ENCODE results near the gene PRMT7. TPM values are rescaled to one million over a fixed set of nuclear protein-coding genes. Genes with fewer than 3 reads are reported as not detected.

The PRMT7 gene
- total and polyA plus RNA-seq, 5 experiments from 2014 or later, result 35.7 to 112 (median 49.9) TPM

GRCh38 chr16:68361485-68361884, 50.7 kb downstream of the PRMT7 start:
- H3K9me3 Mint-ChIP-seq, result no peaks in the 10 kb centered on the region
- peaks cover 0 to 24% (median 11%) of the 10 kb centered on the region in 3 donors for H3K36me3 Mint-ChIP-seq
- H3K4me1 Mint-ChIP-seq, result peaks cover 13 to 37% (median 25%) of the 10 kb centered on the region in 4 donors
- no peak overlapping the region for H3K27ac Mint-ChIP-seq
- no peak overlapping the region for H3K4me3 Mint-ChIP-seq
- peaks cover 0 to 8% (median 0%) of the 10 kb centered on the region in 5 donors for H3K27me3 Mint-ChIP-seq
- POLR2A ChIA-PET, result interaction anchor here (1.2 kb wide), 1 partner anchor 56 kb away, joined by 3 read pairs; no protein-coding TSS in a partner anchor
- no peak for ATAC-seq
- DNase-seq, result no peak

GRCh38 chr16:68362262-68362913, 51.6 kb downstream of the PRMT7 start:
- Mint-ChIP-seq H3K27ac (peak overlapping the region in 1 of 10 donors; percentile 34), H3K27me3 (peaks cover 0 to 14% (median under 1%) of the 10 kb centered on the region in 5 donors), H3K36me3 (peaks cover 0 to 18% (median 11%) of the 10 kb centered on the region in 3 donors), H3K4me1 (peaks cover 10 to 35% (median 20%) of the 10 kb centered on the region in 4 donors), H3K9me3 (no peaks in the 10 kb centered on the region), H3K4me3 (no peak overlapping the region)
- POLR2A ChIA-PET, result interaction anchor here (1.2 kb wide), 1 partner anchor 55 kb away, joined by 3 read pairs; no protein-coding TSS in a partner anchor
- ATAC-seq (no peak), DNase-seq (no peak)

GRCh38 chr16:68362947-68363657, 52.3 kb downstream of the PRMT7 start:
- Mint-ChIP-seq H3K4me3 (no peak overlapping the region), H3K4me1 (peaks cover 14 to 36% (median 21%) of the 10 kb centered on the region in 4 donors), H3K9me3 (no peaks in the 10 kb centered on the region), H3K27ac (no peak overlapping the region), H3K36me3 (peaks cover 0 to 11% (median 4%) of the 10 kb centered on the region in 3 donors), H3K27me3 (peaks cover 0 to 21% (median 3%) of the 10 kb centered on the region in 5 donors)
- DNase-seq, result no peak
- no peak for ATAC-seq
- POLR2A ChIA-PET, result interaction anchor here (1.2 kb wide), 1 partner anchor 54 kb away, joined by 3 read pairs; no protein-coding TSS in a partner anchor

- H3K9me3 Mint-ChIP-seq, result no peaks in the 10 kb centered on the region
- H3K4me1 Mint-ChIP-seq, result peaks cover 19 to 39% (median 26%) of the 10 kb centered on the region in 4 donors
- H3K27ac Mint-ChIP-seq, result no peak overlapping the region
- POLR2A ChIA-PET, result interaction anchor here (0.8 kb wide), 1 partner anchor 9 kb away, joined by 4 read pairs; no protein-coding TSS in a partner anchor
- DNase-seq, result no peak
- H3K27me3 Mint-ChIP-seq, result peaks cover 3 to 27% (median 3%) of the 10 kb centered on the region in 5 donors
- no peak for ATAC-seq
- H3K4me3 Mint-ChIP-seq, result no peak overlapping the region
- H3K36me3 Mint-ChIP-seq, result peaks cover 0 to 7% (median 2%) of the 10 kb centered on the region in 3 donors
These were observed 53.1 kb downstream of the PRMT7 start for GRCh38 chr16:68363658-68364521.

GRCh38 chr16:68364561-68364998, 53.8 kb downstream of the PRMT7 start:
- DNase-seq (no peak), ATAC-seq (no peak)
- H3K27ac Mint-ChIP-seq, result no peak overlapping the region
- H3K36me3 Mint-ChIP-seq, result peaks cover 0 to 7% (median 2%) of the 10 kb centered on the region in 3 donors
- H3K9me3 Mint-ChIP-seq, result no peaks in the 10 kb centered on the region
- peaks cover 19 to 46% (median 33%) of the 10 kb centered on the region in 4 donors for H3K4me1 Mint-ChIP-seq
- H3K27me3 Mint-ChIP-seq, result peaks cover 3 to 27% (median 3%) of the 10 kb centered on the region in 5 donors
- POLR2A ChIA-PET, result interaction anchor here (0.8 kb wide), 1 partner anchor 8 kb away, joined by 4 read pairs; no protein-coding TSS in a partner anchor
- no peak overlapping the region for H3K4me3 Mint-ChIP-seq

GRCh38 chr16:68365167-68365817, 54.5 kb downstream of the PRMT7 start:
- Mint-ChIP-seq H3K36me3 (peaks cover 0 to 5% (median 2%) of the 10 kb centered on the region in 3 donors), H3K9me3 (no peaks in the 10 kb centered on the region), H3K4me3 (no peak overlapping the region), H3K27ac (peak overlapping the region in 1 of 10 donors; percentile 70), H3K27me3 (peaks cover 3 to 27% (median 3%) of the 10 kb centered on the region in 5 donors), H3K4me1 (peaks cover 22 to 51% (median 40%) of the 10 kb centered on the region in 4 donors)
- DNase-seq (no peak), ATAC-seq (no peak)
- POLR2A ChIA-PET, result no interaction called here

GRCh38 chr16:68366062-68366461, 55.2 kb downstream of the PRMT7 start:
- H3K4me3 Mint-ChIP-seq, result no peak overlapping the region
- ATAC-seq (no peak), DNase-seq (no peak)
- POLR2A ChIA-PET, result no interaction called here
- H3K27me3 Mint-ChIP-seq, result peaks cover 3 to 27% (median 3%) of the 10 kb centered on the region in 5 donors
- H3K36me3 Mint-ChIP-seq, result no peaks in the 10 kb centered on the region
- no peaks in the 10 kb centered on the region for H3K9me3 Mint-ChIP-seq
- peaks cover 24 to 55% (median 46%) of the 10 kb centered on the region in 4 donors for H3K4me1 Mint-ChIP-seq
- H3K27ac Mint-ChIP-seq, result no peak overlapping the region

- no peaks in the 10 kb centered on the region for H3K36me3 Mint-ChIP-seq
- no peaks in the 10 kb centered on the region for H3K9me3 Mint-ChIP-seq
- ATAC-seq (no peak), DNase-seq (peak in 7 of 10 donors; percentile 20 to 72 (median 38))
- H3K27ac Mint-ChIP-seq, result peak overlapping the region in 1 of 10 donors; percentile 36
- POLR2A ChIA-PET, result no interaction called here
- H3K4me3 Mint-ChIP-seq, result peak overlapping the region in 3 of 10 donors; percentile 12 to 23 (median 18)
- H3K27me3 Mint-ChIP-seq, result peaks cover 3 to 27% (median 3%) of the 10 kb centered on the region in 5 donors
- H3K4me1 Mint-ChIP-seq, result peaks cover 26 to 65% (median 50%) of the 10 kb centered on the region in 4 donors
These were observed 56.2 kb downstream of the PRMT7 start for GRCh38 chr16:68367030-68367429.

- Mint-ChIP-seq H3K4me1 (peaks cover 26 to 68% (median 53%) of the 10 kb centered on the region in 4 donors), H3K36me3 (no peaks in the 10 kb centered on the region), H3K9me3 (no peaks in the 10 kb centered on the region), H3K27ac (no peak overlapping the region), H3K27me3 (peaks cover 3 to 27% (median 3%) of the 10 kb centered on the region in 5 donors), H3K4me3 (peak overlapping the region in 3 of 10 donors; percentile 30 to 80 (median 42))
- DNase-seq (no peak), ATAC-seq (no peak)
- POLR2A ChIA-PET, result no interaction called here
These were observed 56.6 kb downstream of the PRMT7 start for GRCh38 chr16:68367440-68367839.

GRCh38 chr16:68367891-68368290, 57.1 kb downstream of the PRMT7 start:
- H3K4me1 Mint-ChIP-seq, result peaks cover 26 to 72% (median 54%) of the 10 kb centered on the region in 4 donors
- peak overlapping the region in 1 of 10 donors; percentile 60 for H3K27ac Mint-ChIP-seq
- H3K4me3 Mint-ChIP-seq, result peak overlapping the region in 4 of 10 donors; percentile 34 to 85 (median 79)
- no peak for DNase-seq
- peaks cover 3 to 27% (median 3%) of the 10 kb centered on the region in 5 donors for H3K27me3 Mint-ChIP-seq
- POLR2A ChIA-PET, result interaction anchor here (1.3 to 3.5 kb wide), 2 partner anchors 11 to 50 kb away, joined by 5 to 24 read pairs; no protein-coding TSS in a partner anchor
- H3K9me3 Mint-ChIP-seq, result no peaks in the 10 kb centered on the region
- ATAC-seq, result no peak
- no peaks in the 10 kb centered on the region for H3K36me3 Mint-ChIP-seq

- POLR2A ChIA-PET, result interaction anchor here (0.7 to 3.5 kb wide), 4 partner anchors 8 to 610 kb away, joined by 3 to 24 read pairs (median 4); no protein-coding TSS in a partner anchor
- no peaks in the 10 kb centered on the region for H3K9me3 Mint-ChIP-seq
- DNase-seq (peak in 1 of 10 donors; percentile 30), ATAC-seq (peak; percentile 40 to 48)
- no peaks in the 10 kb centered on the region for H3K36me3 Mint-ChIP-seq
- H3K4me1 Mint-ChIP-seq, result peaks cover 26 to 72% (median 54%) of the 10 kb centered on the region in 4 donors
- H3K4me3 Mint-ChIP-seq, result peak overlapping the region; percentile 31 to 85 (median 72)
- peaks cover 3 to 27% (median 3%) of the 10 kb centered on the region in 5 donors for H3K27me3 Mint-ChIP-seq
- H3K27ac Mint-ChIP-seq, result peak overlapping the region in 7 of 10 donors; percentile 29 to 87 (median 75)
These were observed 57.6 kb downstream of the PRMT7 start for GRCh38 chr16:68368301-68368888.

All from naive thymus-derived CD8-positive, alpha-beta T cell (primary cell).